ENCODE data around the gene FBXO24. TPM values are rescaled to one million over a fixed set of nuclear protein-coding genes. Genes with fewer than 3 reads are reported as not detected.
A peak's percentile ranks its signal among the peaks of the same experiment; 100 is the strongest.
"Not testable (repeated sequence)": the region's sequence is repeated elsewhere in the genome, so short reads cannot be mapped to it uniquely, and the experiment has no call there.

The FBXO24 gene
- total RNA-seq (2014; rRNA removed; shearing (Covaris generic); ENCODE audit: low replicate concordance) = 1.0 and 1.2 TPM in 2 replicates

GRCh38 chr7:100586266-100587025 lies at the start of gene FBXO24:
Gene FBXO24, plus strand, starts transcription at chr7:100586328. Its CDS starts 298 bp downstream, at chr7:100586626.
- peak; percentile 97 for DNase-seq
- Histone ChIP-seq H3K9me3 (no peaks in the 10 kb centered on the region), H3K4me3 (peak within 1 kb of the TSS; percentile 88), H3K36me3 (no peaks in the 10 kb centered on the region), H3K27me3 (no peaks in the 10 kb centered on the region)

- DNase-seq, H3K27me3 ChIP-seq, H3K4me3 ChIP-seq, H3K9me3 ChIP-seq, H3K36me3 ChIP-seq: not testable (repeated sequence)
Observed at GRCh38 chr7:100536695-100537094, 49.4 kb upstream of the FBXO24 start.

DNA sequence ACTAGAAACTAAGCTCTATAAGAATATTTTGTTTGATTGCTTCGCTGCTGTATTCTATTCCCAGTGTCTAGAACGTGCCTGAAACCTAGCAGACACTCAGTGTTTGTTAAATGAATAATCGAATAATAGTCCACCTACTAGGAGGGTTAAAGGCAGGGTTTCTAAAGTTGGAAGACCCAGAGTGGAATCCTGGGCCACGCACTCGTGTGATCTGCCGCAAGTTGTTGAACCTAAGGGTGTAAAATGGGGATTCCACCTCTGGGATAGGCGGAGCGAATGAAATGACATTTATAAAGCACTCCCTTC lies 47.8 kb upstream of the FBXO24 start:
- no peaks in the 10 kb centered on the region for H3K27me3 ChIP-seq
- no peaks in the 10 kb centered on the region for H3K36me3 ChIP-seq
- peak overlapping the region; percentile 49 for H3K4me3 ChIP-seq
- no peak for DNase-seq
- H3K9me3 ChIP-seq = no peaks in the 10 kb centered on the region

DNA sequence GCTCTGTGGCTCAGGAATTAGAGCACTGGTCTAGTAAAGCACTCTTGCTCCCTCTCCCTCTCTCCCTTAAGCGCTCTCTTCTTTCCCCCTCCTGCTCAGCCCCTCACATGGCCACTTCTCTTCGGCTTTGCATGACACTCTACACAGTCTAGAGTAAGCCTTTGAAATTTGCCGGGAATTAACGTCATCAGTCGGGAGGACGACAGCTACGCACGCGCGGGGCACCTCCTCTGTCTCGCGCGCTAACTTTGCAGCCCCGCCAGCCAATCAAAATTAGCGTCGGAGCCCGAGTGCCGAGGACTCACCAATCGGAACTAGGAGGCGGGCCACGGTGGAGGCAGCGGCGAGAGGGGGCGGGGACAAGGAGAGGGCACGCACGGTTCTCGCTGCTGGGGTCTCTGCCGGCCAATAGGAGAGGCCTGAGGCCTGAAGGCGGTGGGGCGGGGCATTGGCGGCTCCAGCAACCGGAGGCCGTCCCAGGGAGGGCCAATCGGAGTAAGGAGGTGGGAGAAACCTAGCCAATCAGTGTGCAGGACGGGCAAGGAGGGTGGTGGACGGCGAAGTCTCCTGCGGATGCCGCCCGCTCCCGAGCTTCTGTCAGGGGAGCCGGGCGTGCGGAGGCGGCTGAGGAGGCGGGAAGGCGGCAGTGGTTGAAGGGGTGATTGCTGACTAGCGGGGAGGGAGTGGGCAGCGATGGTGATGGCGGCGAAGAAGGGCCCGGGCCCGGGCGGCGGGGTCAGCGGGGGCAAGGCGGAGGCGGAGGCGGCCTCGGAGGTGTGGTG lies 47.3 kb upstream of the FBXO24 start, which contains the start of gene AGFG2:
AGFG2 (plus strand) TSS at position 550 of the 782 bp plus-strand sequence; CDS start at position 694, 144 bp downstream.
- Histone ChIP-seq H3K9me3 (no peaks in the 10 kb centered on the region), H3K4me3 (peak within 1 kb of the TSS; percentile 75), H3K27me3 (no peaks in the 10 kb centered on the region), H3K36me3 (no peaks in the 10 kb centered on the region)
- DNase-seq = peak; percentile 99

GRCh38 chr7:100539436-100540006 lies 46.6 kb upstream of the FBXO24 start:
- DNase-seq = no peak
- H3K4me3 ChIP-seq = peak overlapping the region; percentile 75
- no peaks in the 10 kb centered on the region for H3K36me3 ChIP-seq
- no peaks in the 10 kb centered on the region for H3K9me3 ChIP-seq
- H3K27me3 ChIP-seq = no peaks in the 10 kb centered on the region

GRCh38 chr7:100540073-100540723 lies 45.9 kb upstream of the FBXO24 start:
- Histone ChIP-seq H3K9me3 (no peaks in the 10 kb centered on the region), H3K4me3 (peak overlapping the region; percentile 75; the same call in 1 of the 2 replicates), H3K36me3 (no peaks in the 10 kb centered on the region), H3K27me3 (no peaks in the 10 kb centered on the region)
- no peak for DNase-seq

GRCh38 chr7:100541309-100541708 lies 44.8 kb upstream of the FBXO24 start:
- H3K27me3 ChIP-seq, H3K36me3 ChIP-seq, DNase-seq, H3K9me3 ChIP-seq, H3K4me3 ChIP-seq: not testable (repeated sequence)

DNA sequence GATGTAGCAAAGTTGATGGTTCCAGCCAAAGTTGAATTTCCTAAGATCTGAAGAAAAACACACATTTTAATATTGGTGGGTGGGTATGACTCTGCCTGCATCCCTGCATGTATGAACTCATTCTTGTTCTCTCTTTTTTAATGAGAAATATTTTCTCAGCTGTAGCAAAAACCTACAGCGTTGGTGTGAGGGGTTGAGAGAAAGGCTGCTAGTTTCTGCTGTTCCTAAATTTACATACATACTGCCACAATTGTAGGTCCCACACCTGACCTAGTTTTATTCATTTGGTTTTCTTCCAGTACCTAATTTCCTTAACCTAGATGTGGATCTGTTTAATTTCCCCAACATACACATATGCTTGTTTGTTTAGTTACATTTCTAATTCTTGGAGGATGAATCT lies 42.5 kb upstream of the FBXO24 start:
- no peaks in the 10 kb centered on the region for H3K36me3 ChIP-seq
- no peaks in the 10 kb centered on the region for H3K27me3 ChIP-seq
- DNase-seq = no peak
- no peaks in the 10 kb centered on the region for H3K9me3 ChIP-seq
- H3K4me3 ChIP-seq = no peak overlapping the region

DNA sequence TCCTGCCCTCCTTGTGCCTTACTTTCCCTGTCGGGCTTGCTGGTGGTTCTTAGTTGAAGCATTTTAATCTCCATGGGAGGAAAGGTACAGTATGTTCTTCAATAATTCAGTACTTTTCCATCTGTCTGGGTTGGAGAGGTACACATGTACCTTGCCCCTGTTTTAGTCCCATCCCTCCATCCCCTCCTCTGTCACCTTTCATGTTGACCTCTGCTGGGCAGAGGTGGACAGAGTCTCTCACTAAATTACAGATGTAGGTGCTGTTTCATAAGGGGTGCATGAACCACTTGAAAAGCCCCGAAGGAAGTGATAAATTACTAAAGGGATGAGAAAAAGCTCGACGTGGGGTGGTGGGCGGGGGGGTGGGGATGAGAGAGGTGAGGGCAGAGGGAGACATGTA lies 41.7 kb upstream of the FBXO24 start:
- no peaks in the 10 kb centered on the region for H3K36me3 ChIP-seq

GRCh38 chr7:100544967-100545359 lies 41.2 kb upstream of the FBXO24 start:
- H3K36me3 ChIP-seq = no peaks in the 10 kb centered on the region
- H3K27me3 ChIP-seq = no peaks in the 10 kb centered on the region
- H3K4me3 ChIP-seq = no peak overlapping the region
- no peak for DNase-seq
- no peaks in the 10 kb centered on the region for H3K9me3 ChIP-seq

More for the DNA sequence above, 41.7 kb upstream of the FBXO24 start:
- Histone ChIP-seq H3K9me3 (no peaks in the 10 kb centered on the region), H3K4me3 (no peak overlapping the region), H3K27me3 (no peaks in the 10 kb centered on the region)
- DNase-seq = no peak

- Histone ChIP-seq H3K36me3 (no peaks in the 10 kb centered on the region; the same call in 1 of the 2 replicates), H3K4me3 (no peak overlapping the region), H3K27me3 (no peaks in the 10 kb centered on the region), H3K9me3 (no peaks in the 10 kb centered on the region)
- peak; percentile 79 for DNase-seq
Observed at GRCh38 chr7:100545360-100546128, 40.6 kb upstream of the FBXO24 start.

DNA sequence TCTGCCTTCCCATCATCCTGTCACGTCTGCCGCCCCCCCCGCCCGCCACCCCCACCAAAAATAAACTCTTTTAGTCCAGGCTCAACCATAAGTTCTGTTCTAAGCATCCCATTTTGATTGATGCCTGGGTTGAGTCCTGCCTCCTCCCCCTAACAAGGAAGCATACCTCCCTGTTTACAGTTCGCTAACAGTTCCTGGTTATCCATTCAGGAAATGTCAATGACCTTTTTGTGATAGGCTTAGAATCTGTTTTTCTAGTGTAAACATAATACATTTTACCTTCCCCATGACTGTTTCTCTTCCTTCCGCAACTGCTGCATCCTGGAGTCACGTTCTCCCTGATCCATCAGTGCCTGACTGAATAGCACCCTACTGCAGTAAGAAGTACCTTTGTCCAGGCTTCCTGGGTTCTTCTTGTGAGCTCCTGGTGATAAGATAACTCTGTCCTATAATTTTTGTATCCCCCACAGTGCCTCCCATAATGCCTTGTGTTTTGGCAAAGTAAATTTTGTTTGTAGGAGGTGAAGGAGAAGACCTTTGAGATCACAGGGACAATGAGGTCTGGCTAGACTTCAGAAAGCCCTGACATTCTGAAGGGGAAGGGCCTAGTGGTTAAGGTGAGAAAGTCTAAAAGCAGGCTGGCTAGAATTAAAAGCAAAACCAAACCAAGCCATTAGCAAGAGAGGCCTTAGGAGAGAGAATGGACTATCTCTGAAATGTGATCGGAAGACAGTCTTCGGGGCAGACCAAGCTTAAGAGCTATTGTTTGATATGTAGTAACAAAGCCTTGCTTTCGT lies 39.8 kb upstream of the FBXO24 start:
- Histone ChIP-seq H3K4me3 (no peak overlapping the region), H3K9me3 (no peaks in the 10 kb centered on the region), H3K36me3 (no peaks in the 10 kb centered on the region; the same call in 1 of the 2 replicates), H3K27me3 (no peaks in the 10 kb centered on the region)
- no peak for DNase-seq

DNA sequence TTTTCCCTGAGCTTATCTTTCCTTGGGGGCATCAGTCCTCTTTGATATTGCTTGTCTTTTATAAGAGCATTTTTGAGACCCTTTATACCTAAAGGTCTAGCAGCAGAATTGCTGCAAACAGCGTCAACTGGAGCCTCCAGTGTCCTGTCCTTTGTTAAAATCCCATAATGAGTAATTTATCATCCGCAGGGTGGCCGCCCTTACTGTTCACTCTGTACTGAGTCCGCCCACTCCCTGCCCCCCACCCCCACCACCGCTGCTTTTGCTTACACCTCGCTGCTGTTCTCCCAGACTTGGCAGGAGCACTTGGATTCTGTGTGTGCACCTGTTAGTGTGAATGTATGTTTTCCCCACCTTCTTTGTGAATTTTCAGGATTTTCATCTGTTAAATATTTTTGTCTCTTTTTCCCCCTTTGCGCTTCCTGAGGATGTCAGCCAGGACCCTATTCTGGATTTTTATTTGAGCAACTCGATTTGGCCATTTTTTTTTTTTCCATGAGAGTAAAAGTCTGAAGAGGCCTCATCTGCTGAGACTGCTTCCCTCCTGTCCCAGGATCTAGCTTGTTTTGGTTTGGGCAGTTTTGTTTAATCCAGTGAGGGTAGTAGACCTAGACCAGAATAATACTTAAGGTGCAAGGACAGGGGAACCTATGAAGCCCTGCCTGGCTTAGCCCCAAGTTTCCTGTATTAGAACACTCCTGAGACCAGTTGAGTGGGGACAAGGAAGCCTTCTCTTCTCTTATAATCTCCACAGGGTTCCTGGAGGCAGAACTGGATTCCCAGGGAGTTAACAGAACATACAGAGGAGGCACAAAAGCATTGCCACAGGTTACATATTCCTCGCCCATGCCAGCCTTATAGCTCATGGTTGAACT lies 39.0 kb upstream of the FBXO24 start:
- H3K27me3 ChIP-seq = no peaks in the 10 kb centered on the region

DNA sequence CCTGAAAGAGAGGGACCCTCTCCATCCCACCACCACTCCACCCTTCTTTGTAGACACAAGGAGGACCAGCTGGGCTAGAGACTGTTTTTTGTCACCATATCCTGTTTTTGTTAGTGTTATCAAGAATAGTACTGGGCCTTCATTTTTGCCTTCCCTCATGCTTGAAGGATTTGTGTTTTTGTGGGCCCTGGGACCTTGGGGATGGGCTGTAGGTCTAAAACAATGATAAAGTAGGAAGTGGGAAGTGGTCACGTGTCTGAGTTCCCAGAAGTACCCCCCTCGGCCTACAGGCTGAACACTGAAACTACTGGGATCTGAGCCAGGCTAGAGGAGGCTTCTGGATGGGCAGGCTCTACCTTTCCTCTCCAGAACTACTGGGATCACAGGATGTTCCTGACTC lies 38.3 kb upstream of the FBXO24 start:
- DNase-seq = no peak
- Histone ChIP-seq H3K36me3 (no peaks in the 10 kb centered on the region; the same call in 1 of the 2 replicates), H3K4me3 (no peak overlapping the region), H3K9me3 (no peaks in the 10 kb centered on the region), H3K27me3 (no peaks in the 10 kb centered on the region)

More for the DNA sequence above, 39.0 kb upstream of the FBXO24 start:
- DNase-seq = no peak
- H3K36me3 ChIP-seq = no peaks in the 10 kb centered on the region; the same call in 1 of the 2 replicates
- H3K4me3 ChIP-seq = no peak overlapping the region
- H3K9me3 ChIP-seq = no peaks in the 10 kb centered on the region

- H3K4me3 ChIP-seq, DNase-seq, H3K36me3 ChIP-seq: not testable (repeated sequence)
Observed at GRCh38 chr7:100548446-100548845, 37.7 kb upstream of the FBXO24 start.

More at GRCh38 chr7:100548446-100548845, 37.7 kb upstream of the FBXO24 start:
- H3K27me3 ChIP-seq, H3K9me3 ChIP-seq: not testable (repeated sequence)

Measured in MG63 (cell line).